GM12872 (cell line): Measurements from ENCODE around the gene PRKCA.

Experiments
- CTCF ChIP-seq: IDR thresholded peaks from 3 replicates; pipeline ENCODE4 v1.5.1; 2011; ENCODE audit warnings: low read depth, mild to moderate bottlenecking, low read length, moderate library complexity; ENCODE audit not compliant: insufficient read depth

PRKCA gene

GRCh38 chr17:66841744-66842143, 539.3 kb downstream of the PRKCA start:
- no peak for TF ChIP-seq CTCF

- no peak for TF ChIP-seq CTCF
Measured at GRCh38 chr17:66842505-66842904, 540.1 kb downstream of the PRKCA start.

GRCh38 chr17:66842959-66843358, 540.5 kb downstream of the PRKCA start:
- no peak for TF ChIP-seq CTCF

- TF ChIP-seq CTCF, result no peak
Measured at GRCh38 chr17:66843627-66844026, 541.2 kb downstream of the PRKCA start.

- TF ChIP-seq CTCF, result no peak
Measured at GRCh38 chr17:66847704-66848103, 545.3 kb downstream of the PRKCA start.

- TF ChIP-seq CTCF, result no peak
Measured at GRCh38 chr17:66848496-66848895, 546.1 kb downstream of the PRKCA start.

- TF ChIP-seq CTCF, result no peak
Measured at GRCh38 chr17:66849032-66849655, 546.7 kb downstream of the PRKCA start.
